Measurements from ENCODE around the gene TBC1D22A. TPM values are rescaled to one million over a fixed set of nuclear protein-coding genes. Genes with fewer than 3 reads are reported as not detected.

Gene TBC1D22A
- polyA plus RNA-seq, 1 of the 3 experiments (the other 2 are of a cell fraction): 16.5 TPM

DNA sequence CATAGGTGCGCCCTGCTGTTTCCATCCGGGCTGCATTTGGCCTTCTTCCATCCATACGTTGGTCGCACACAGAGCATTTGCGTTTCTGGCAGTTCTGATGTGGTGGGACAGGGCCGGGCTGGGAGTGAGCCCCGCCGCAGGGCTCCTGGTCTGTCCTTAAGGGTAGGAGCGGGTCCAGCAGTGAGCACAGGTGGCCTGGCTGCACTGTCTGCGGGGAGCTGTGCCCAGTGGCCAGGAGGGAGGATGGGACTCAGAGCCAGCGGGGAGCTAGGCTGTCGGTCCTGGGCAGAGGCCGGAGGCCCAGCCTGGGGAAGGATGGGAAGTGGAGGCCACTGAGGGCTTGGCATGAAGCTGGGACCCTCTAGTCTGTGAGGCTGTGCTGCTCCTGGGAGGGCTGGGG lies 385.1 kb downstream of the TBC1D22A start:
- H3K79me2 ChIP-seq (ENCODE audit: insufficient read depth): no peaks in the 10 kb centered on the region
- no peak overlapping the region for H3K27ac ChIP-seq (ENCODE audit: low read depth in 2 of 2, low read length in 1 of 2)
- no peak overlapping the region for H3K4me3 ChIP-seq (ENCODE audit: low read depth in 2 of 2, low read length in 1 of 2)
- H2AFZ ChIP-seq (ENCODE audit: low read depth): no peak overlapping the region
- H3K27me3 ChIP-seq (ENCODE audit: insufficient read depth): no peaks in the 10 kb centered on the region
- peaks cover 7 to 37% of the 10 kb centered on the region in 2 experiments; a peak in 3 of 4 replicates for H3K4me1 ChIP-seq (ENCODE audit: control insufficient read depth in 1 of 2, insufficient read depth in 2 of 2, low read depth in 1 of 2, low read length in 1 of 2)
- WGBS (ENCODE audit: low lambda C conversion rate): 95% methylated on average over 9 of the region's 13 CpGs
- no peak overlapping the region for H3K4me2 ChIP-seq
- ChIA-PET POLR2A (no interaction called here), CTCF (no interaction called here)
- no peaks in the 10 kb centered on the region for H4K20me1 ChIP-seq (ENCODE audit: insufficient read depth)
- H3F3A ChIP-seq (replicated peaks; ENCODE audit: insufficient read depth): no peaks in the 10 kb centered on the region
- H3K36me3 ChIP-seq (replicated peaks in 1 of 2; ENCODE audit: control insufficient read depth in 1 of 2, insufficient read depth in 2 of 2, low read length in 1 of 2): no peaks in the 10 kb centered on the region
- H3K9me3 ChIP-seq: no peaks in the 10 kb centered on the region
- no peaks in the 10 kb centered on the region for H3K9me2 ChIP-seq
- H3K9ac ChIP-seq: no peak overlapping the region
- DNase-seq: peak; percentile 54
- TF ChIP-seq TEAD4 (IDR thresholded peaks at IDR 0.05; ENCODE audit: borderline replicate concordance, insufficient read depth): no peak
- TF ChIP-seq, protein P1, sequence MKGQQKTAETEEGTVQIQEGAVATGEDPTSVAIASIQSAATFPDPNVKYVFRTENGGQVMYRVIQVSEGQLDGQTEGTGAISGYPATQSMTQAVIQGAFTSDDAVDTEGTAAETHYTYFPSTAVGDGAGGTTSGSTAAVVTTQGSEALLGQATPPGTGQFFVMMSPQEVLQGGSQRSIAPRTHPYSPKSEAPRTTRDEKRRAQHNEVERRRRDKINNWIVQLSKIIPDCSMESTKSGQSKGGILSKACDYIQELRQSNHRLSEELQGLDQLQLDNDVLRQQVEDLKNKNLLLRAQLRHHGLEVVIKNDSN (IDR thresholded peaks at IDR 0.05; ENCODE audit: borderline replicate concordance, low read depth): no peak
- TF ChIP-seq MEF2A (IDR thresholded peaks at IDR 0.05; ENCODE audit: borderline replicate concordance, low read depth): no peak
- TF ChIP-seq, protein P2, sequence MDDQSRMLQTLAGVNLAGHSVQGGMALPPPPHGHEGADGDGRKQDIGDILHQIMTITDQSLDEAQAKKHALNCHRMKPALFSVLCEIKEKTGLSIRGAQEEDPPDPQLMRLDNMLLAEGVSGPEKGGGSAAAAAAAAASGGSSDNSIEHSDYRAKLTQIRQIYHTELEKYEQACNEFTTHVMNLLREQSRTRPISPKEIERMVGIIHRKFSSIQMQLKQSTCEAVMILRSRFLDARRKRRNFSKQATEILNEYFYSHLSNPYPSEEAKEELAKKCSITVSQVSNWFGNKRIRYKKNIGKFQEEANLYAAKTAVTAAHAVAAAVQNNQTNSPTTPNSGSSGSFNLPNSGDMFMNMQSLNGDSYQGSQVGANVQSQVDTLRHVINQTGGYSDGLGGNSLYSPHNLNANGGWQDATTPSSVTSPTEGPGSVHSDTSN (IDR thresholded peaks at IDR 0.05): no peak
- no peak for TF ChIP-seq EZH2phosphoT487 (IDR thresholded peaks at IDR 0.05; ENCODE audit: borderline replicate concordance, low read depth)
- no peak for TF ChIP-seq TAF1 (IDR thresholded peaks at IDR 0.05; ENCODE audit: borderline replicate concordance, low read depth, low read length)
- TF ChIP-seq, protein P3, sequence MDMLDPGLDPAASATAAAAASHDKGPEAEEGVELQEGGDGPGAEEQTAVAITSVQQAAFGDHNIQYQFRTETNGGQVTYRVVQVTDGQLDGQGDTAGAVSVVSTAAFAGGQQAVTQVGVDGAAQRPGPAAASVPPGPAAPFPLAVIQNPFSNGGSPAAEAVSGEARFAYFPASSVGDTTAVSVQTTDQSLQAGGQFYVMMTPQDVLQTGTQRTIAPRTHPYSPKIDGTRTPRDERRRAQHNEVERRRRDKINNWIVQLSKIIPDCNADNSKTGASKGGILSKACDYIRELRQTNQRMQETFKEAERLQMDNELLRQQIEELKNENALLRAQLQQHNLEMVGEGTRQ (IDR thresholded peaks at IDR 0.05; ENCODE audit: borderline replicate concordance, low read depth, low read length): no peak
- TF ChIP-seq SMC3 (IDR thresholded peaks at IDR 0.05; ENCODE audit: low read depth, low read length): no peak
- no peak for TF ChIP-seq POLR2AphosphoS5 (IDR thresholded peaks at IDR 0.05; ENCODE audit: low read depth, low read length)

DNA sequence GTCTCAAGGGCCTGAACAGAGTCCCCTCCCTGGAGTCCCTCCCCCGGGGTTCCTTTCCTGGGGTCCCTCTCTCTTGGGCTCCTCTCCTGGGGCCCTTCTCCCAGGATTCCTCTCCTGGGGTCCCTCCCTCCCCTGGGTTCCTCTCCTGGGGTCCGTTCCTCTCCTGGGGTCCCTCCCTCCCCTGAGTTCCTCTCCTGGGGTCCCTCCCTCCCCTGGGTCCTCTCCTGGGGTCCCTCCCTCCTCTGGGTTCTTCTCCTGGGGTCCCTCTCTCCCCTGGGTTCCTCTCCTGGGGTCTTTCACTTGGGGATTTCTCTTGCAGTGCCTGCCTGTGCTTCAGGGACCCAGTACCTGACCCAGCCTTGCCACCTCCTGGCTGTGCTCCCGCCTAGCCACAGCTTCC lies 386.1 kb downstream of the TBC1D22A start:
- 76% methylated on average over 3 of the region's 3 CpGs for WGBS (ENCODE audit: low lambda C conversion rate)
- TF ChIP-seq FOXJ3 (CRISPR knock-in tag; IDR thresholded peaks at IDR 0.05) (no peak), SMC3 (IDR thresholded peaks at IDR 0.05; ENCODE audit: low read depth, low read length) (no peak), FOXM1 (IDR thresholded peaks at IDR 0.05; ENCODE audit: low read depth) (no peak), ELF1 (IDR thresholded peaks at IDR 0.05) (no peak), TEAD4 (IDR thresholded peaks at IDR 0.05; ENCODE audit: borderline replicate concordance, insufficient read depth) (no peak), YY1 (IDR thresholded peaks at IDR 0.05; ENCODE audit: low read depth) (no peak), NRF1 (IDR thresholded peaks at IDR 0.05; ENCODE audit: low read depth, low read length) (no peak), POLR2AphosphoS5 (IDR thresholded peaks at IDR 0.05; ENCODE audit: low read depth, low read length) (no peak)
- TF ChIP-seq, protein P2 (IDR thresholded peaks at IDR 0.05): no peak
- H3K9ac ChIP-seq: no peak overlapping the region
- no peak overlapping the region for H3K27ac ChIP-seq (ENCODE audit: low read depth in 2 of 2, low read length in 1 of 2)
- H2AFZ ChIP-seq (ENCODE audit: low read depth): no peak overlapping the region
- H3K27me3 ChIP-seq (ENCODE audit: insufficient read depth): no peaks in the 10 kb centered on the region
- H3K79me2 ChIP-seq (ENCODE audit: insufficient read depth): no peaks in the 10 kb centered on the region
- CTCF ChIA-PET: no interaction called here
- peaks cover 7 to 37% of the 10 kb centered on the region in 2 experiments; a peak in 3 of 4 replicates for H3K4me1 ChIP-seq (ENCODE audit: control insufficient read depth in 1 of 2, insufficient read depth in 2 of 2, low read depth in 1 of 2, low read length in 1 of 2)
- no peak overlapping the region for H3K4me2 ChIP-seq
- POLR2A ChIA-PET: no interaction called here
- no peaks in the 10 kb centered on the region for H3K36me3 ChIP-seq (replicated peaks in 1 of 2; ENCODE audit: control insufficient read depth in 1 of 2, insufficient read depth in 2 of 2, low read length in 1 of 2)
- no peaks in the 10 kb centered on the region for H4K20me1 ChIP-seq (ENCODE audit: insufficient read depth)
- no peak overlapping the region for H3K4me3 ChIP-seq (ENCODE audit: low read depth in 2 of 2, low read length in 1 of 2)
- H3K9me2 ChIP-seq: no peaks in the 10 kb centered on the region
- DNase-seq: no peak
- no peaks in the 10 kb centered on the region for H3K9me3 ChIP-seq
- H3F3A ChIP-seq (replicated peaks; ENCODE audit: insufficient read depth): no peaks in the 10 kb centered on the region
